C4-2B (cell line): ENCODE measurements around the gene NPB.

ENCODE experiments used
- H3K27ac ChIP-seq: fragments of 450-650 bp; 2 replicates; pipeline ENCODE4 v1.5.1; 2017
- CTCF ChIP-seq: fragments of 450-650 bp; conservative IDR thresholded peaks from 2 replicates; pipeline ENCODE4 v1.5.1; 2017; ENCODE audit warnings: mild to moderate bottlenecking
- ZFX ChIP-seq: fragments of 450-650 bp; IDR thresholded peaks from 2 replicates; pipeline ENCODE4 v1.6.1; 2017

NPB gene

GRCh38 chr17:81928544-81929252 lies 26.7 kb downstream of the NPB start:
- no peak for TF ChIP-seq CTCF
- no peak for TF ChIP-seq ZFX
- peak overlapping the region; percentile 87 for H3K27ac ChIP-seq

- TF ChIP-seq CTCF, result no peak
- TF ChIP-seq ZFX, result no peak
- H3K27ac ChIP-seq, result peak overlapping the region; percentile 87; the same call in 1 of the 2 replicates
Observed at GRCh38 chr17:81929253-81930141, 27.5 kb downstream of the NPB start.

- no peak overlapping the region for H3K27ac ChIP-seq
- TF ChIP-seq CTCF (no peak), ZFX (no peak)
Observed at GRCh38 chr17:81930142-81931125, 28.4 kb downstream of the NPB start.

- TF ChIP-seq ZFX, result no peak
- TF ChIP-seq CTCF, result no peak
- H3K27ac ChIP-seq, result no peak overlapping the region
Observed at GRCh38 chr17:81931189-81931556, 29.1 kb downstream of the NPB start.

- no peak overlapping the region for H3K27ac ChIP-seq
- TF ChIP-seq CTCF, result no peak
- no peak for TF ChIP-seq ZFX
Observed at GRCh38 chr17:81931557-81932332, 29.7 kb downstream of the NPB start.

- TF ChIP-seq CTCF (no peak), ZFX (no peak)
- H3K27ac ChIP-seq, result no peak overlapping the region
Observed at GRCh38 chr17:81932333-81932983, 30.4 kb downstream of the NPB start.
